ENCODE measurements around the gene SPATS2. TPM values are rescaled to one million over a fixed set of nuclear protein-coding genes. Genes with fewer than 3 reads are reported as not detected.
"Not testable (repeated sequence)": the region's sequence is repeated elsewhere in the genome, so short reads cannot be mapped to it uniquely, and the experiment has no call there.

The SPATS2 gene
- total RNA-seq, 2 donors from 2014 or later: 11.5 to 31.4 TPM

DNA sequence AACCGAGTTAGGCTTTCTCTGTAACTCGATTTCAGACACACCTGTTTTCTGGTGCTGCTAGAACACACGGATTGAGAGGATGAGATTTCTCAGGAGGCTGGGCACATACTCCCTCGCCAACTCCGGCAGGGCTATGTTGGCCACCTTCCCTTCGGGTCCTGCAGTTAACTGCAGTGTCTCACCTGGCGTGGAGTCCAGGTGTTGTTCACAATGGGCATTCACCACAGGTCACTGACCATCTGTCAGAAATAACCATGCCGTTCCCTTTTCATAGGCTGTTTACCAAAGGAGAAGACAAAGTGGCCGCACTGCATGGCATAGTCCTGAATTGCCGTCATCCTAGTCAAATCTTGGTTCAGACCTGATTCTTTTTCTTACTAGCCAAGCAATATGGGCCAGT lies 166.1 kb downstream of the SPATS2 start:
- DNase-seq (ENCODE audit: low spot score): no peak
- H3K4me3 ChIP-seq: no peak overlapping the region
- H3K9me3 ChIP-seq: no peaks in the 10 kb centered on the region
- peaks cover 9% of the 10 kb centered on the region for H3K27me3 ChIP-seq (replicated peaks; ENCODE audit: insufficient read depth)
- no peak for ATAC-seq (ENCODE audit: insufficient number of reproducible peaks, low FRiP score, low read depth)
- no peaks in the 10 kb centered on the region for H3K36me3 ChIP-seq
- TF ChIP-seq CTCF (IDR thresholded peaks at IDR 0.05): no peak
- H3K4me1 ChIP-seq (ENCODE audit: control insufficient read depth in 1 of 2, low read depth in 2 of 2): peaks cover 8 to 11% of the 10 kb centered on the region in 2 donors
- H3K27ac ChIP-seq: no peak overlapping the region

DNA sequence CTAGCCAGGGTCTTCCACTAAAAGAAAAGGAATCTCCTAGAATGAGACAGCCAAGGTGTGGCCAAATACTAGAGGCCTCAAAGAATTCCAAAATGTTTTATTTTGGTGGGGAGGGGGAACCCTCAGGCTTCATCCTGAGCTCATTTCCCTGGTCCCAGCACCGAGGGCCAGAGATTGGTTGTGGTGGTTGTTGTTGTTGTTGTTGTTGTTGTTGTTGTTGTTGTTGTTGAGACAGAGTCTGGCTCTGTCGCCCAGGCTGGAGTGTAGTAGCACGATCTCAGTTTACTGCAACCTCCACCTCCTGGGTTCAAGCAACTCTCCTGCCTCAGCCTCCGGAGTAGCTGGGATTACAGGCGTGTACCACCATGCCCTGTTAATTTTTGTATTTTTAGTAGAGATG lies 166.9 kb downstream of the SPATS2 start:
- H3K36me3 ChIP-seq; DNase-seq (ENCODE audit: low spot score); H3K4me3 ChIP-seq; H3K9me3 ChIP-seq; H3K27me3 ChIP-seq (replicated peaks; ENCODE audit: insufficient read depth); H3K27ac ChIP-seq; ATAC-seq (ENCODE audit: insufficient number of reproducible peaks, low FRiP score, low read depth): not testable (repeated sequence)
- H3K4me1 ChIP-seq (ENCODE audit: control insufficient read depth in 1 of 2, low read depth in 2 of 2): peaks cover 9 to 16% of the 10 kb centered on the region in 2 donors

GRCh38 chr12:49534731-49535278 lies 167.5 kb downstream of the SPATS2 start:
- DNase-seq (ENCODE audit: low spot score) (no peak), ATAC-seq (ENCODE audit: insufficient number of reproducible peaks, low FRiP score, low read depth) (no peak)
- H3K4me3 ChIP-seq: no peak overlapping the region
- H3K9me3 ChIP-seq: no peaks in the 10 kb centered on the region
- no peak overlapping the region for H3K27ac ChIP-seq
- no peak for TF ChIP-seq CTCF (IDR thresholded peaks at IDR 0.05)
- peaks cover 9% of the 10 kb centered on the region for H3K27me3 ChIP-seq (replicated peaks; ENCODE audit: insufficient read depth)
- H3K36me3 ChIP-seq: no peaks in the 10 kb centered on the region
- H3K4me1 ChIP-seq (ENCODE audit: control insufficient read depth in 1 of 2, low read depth in 2 of 2): peaks cover 9 to 16% of the 10 kb centered on the region in 2 donors

DNA sequence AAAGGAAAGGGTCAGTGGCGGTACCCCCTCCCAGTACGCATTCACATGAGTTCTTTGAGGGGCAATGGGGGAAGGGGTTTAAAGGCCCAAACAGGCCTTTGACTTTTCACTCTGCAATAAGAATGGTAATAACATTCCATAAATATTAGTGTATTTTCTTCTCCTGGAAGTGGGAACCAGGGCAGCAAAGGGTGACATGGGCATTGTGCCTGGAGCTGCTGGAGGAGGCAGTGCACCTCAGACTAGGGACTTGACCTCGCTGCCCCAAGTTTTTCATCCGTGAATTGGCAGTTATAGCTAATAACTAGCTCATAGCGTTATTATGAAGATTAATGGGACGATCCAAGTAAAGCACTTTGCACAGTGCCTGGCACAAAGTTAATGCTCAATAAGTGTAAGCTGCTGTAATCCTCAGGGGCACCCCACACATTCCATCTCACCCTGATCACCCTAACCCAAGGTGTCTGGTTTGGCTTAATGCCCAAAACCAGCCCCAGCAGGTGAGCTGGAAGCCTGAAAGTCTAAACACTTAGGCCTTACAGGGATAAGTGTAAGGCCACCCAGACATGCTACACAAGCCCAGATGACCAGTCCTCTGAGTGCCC lies 168.8 kb downstream of the SPATS2 start:
- TF ChIP-seq CTCF (IDR thresholded peaks at IDR 0.05): no peak
- peaks cover 9% of the 10 kb centered on the region for H3K27me3 ChIP-seq (replicated peaks; ENCODE audit: insufficient read depth)
- no peaks in the 10 kb centered on the region for H3K36me3 ChIP-seq
- ATAC-seq (ENCODE audit: insufficient number of reproducible peaks, low FRiP score, low read depth) (no peak), DNase-seq (ENCODE audit: low spot score) (no peak)
- no peaks in the 10 kb centered on the region for H3K9me3 ChIP-seq
- H3K4me3 ChIP-seq: no peak overlapping the region
- peaks cover 9 to 16% of the 10 kb centered on the region in 2 donors for H3K4me1 ChIP-seq (ENCODE audit: control insufficient read depth in 1 of 2, low read depth in 2 of 2)
- H3K27ac ChIP-seq: no peak overlapping the region

DNA sequence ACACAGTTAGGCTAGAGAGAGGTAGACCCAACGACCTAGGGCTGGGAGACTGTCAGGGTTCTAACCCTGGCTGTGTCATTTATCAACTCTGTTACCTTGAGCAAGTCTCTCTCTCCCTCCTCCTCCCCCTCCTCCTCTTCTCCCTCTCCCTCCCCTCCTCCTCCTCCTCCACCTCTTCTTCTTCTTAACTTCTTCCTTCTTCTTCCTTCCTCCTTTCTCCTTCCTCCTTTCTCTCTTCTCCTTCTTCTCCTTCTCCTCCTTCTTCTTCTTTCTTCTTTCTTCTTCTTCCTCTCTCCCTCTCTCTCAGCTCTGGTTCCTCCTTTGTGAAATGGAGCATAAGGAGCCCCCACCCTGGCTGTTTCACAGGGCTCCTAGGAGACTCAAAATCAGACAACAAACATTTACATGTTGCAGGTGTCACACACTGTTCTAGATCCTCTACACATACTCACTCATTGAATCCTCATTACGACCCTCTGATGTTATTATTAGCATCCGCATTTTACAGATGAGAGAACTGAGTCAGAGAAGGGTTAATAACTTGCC lies 169.3 kb downstream of the SPATS2 start:
- Histone ChIP-seq H3K36me3 (no peaks in the 10 kb centered on the region), H3K4me3 (no peak overlapping the region), H3K27me3 (replicated peaks; ENCODE audit: insufficient read depth) (peaks cover 9% of the 10 kb centered on the region), H3K27ac (no peak overlapping the region), H3K9me3 (no peaks in the 10 kb centered on the region), H3K4me1 (ENCODE audit: control insufficient read depth in 1 of 2, low read depth in 2 of 2) (peaks cover 9 to 16% of the 10 kb centered on the region in 2 donors)
- no peak for DNase-seq (ENCODE audit: low spot score)
- ATAC-seq (ENCODE audit: insufficient number of reproducible peaks, low FRiP score, low read depth): no peak
- no peak for TF ChIP-seq CTCF (IDR thresholded peaks at IDR 0.05)
